Testis (tissue), 3 donors: ENCODE measurements around the gene KATNB1. TPM values are rescaled to one million over a fixed set of nuclear protein-coding genes. Genes with fewer than 3 reads are reported as not detected.

Experiments
- DNase-seq: peaks from one replicate; pipeline ENCODE4 v3.0.0-alpha.2; 2019
- H3K27ac ChIP-seq, 2 donors: fragments of 200-600 bp; sonication (generic); one replicate each; pipeline ENCODE4 v1.5.1; 2019
- H3K27me3 ChIP-seq: fragments of 200-600 bp; sonication (generic); one replicate; pipeline ENCODE4 v1.5.1; 2019
- H3K36me3 ChIP-seq: fragments of 200-600 bp; sonication (generic); one replicate; pipeline ENCODE4 v1.5.1; 2017; ENCODE audit warnings: low read depth; ENCODE audit errors: missing control alignments
- H3K4me1 ChIP-seq: fragments of 200-600 bp; sonication (generic); one replicate; pipeline ENCODE4 v1.5.1; 2019
- H3K4me3 ChIP-seq, 2 donors: fragments of 200-600 bp; sonication (generic); one replicate each; pipeline ENCODE4 v1.5.1; 2017 to 2019
- H3K9me3 ChIP-seq: fragments of 200-600 bp; sonication (generic); one replicate; pipeline ENCODE4 v1.5.1; 2017
- CTCF ChIP-seq, 3 experiments: fragments of 450-650 bp in 2 of 3; fragments of 200-600 bp in 1 of 3; sonication (generic) in 1 of 3; IDR thresholded peaks; one replicate each; pipeline ENCODE4 v1.5.1; 2016 to 2019; ENCODE audit warnings: antibody characterized with exemption in 3 of 3, mild to moderate bottlenecking in 2 of 3, moderate library complexity in 1 of 3
- POLR2A ChIP-seq: fragments of 450-650 bp; IDR thresholded peaks from one replicate; pipeline ENCODE4 v1.6.1; 2017; ENCODE audit warnings: antibody characterized with exemption, mild to moderate bottlenecking, moderate library complexity
- WGBS, 2 donors: methylation state at CpG; one replicate each; pipeline ENCODE4 v1.1.5; 2018; 5-methylcytosine and 5-hydroxymethylcytosine counted together
- intact Hi-C: fragments of 100-400 bp; cut with DNase I; formaldehyde crosslinking; loops from one replicate; pipeline ENCODE4 v1.15.1; 2023; ENCODE audit warnings: low total_unique reads
- polyA plus RNA-seq: library from polyadenylated mRNA; stranded (reverse); fragments of 350-450 nt; fragmentation: Illumina TruSeq; extraction: RNeasy Lipid Tissue Mini Kit (QIAGEN cat#74804); gene quantifications from one replicate; pipeline ENCODE4 v1.2.3, GENCODE V29; 2014; ENCODE audit warnings: low read depth, low replicate concordance; ENCODE audit not compliant: insufficient read depth
- total RNA-seq, 2 donors: library from RNA; depleted of rRNA; stranded (reverse); fragments of >200 nt; gene quantifications; one replicate each; pipeline ENCODE4 v1.2.3, GENCODE V29; 2016

KATNB1 gene
- total and polyA plus RNA-seq, 3 donors from 2014 or later: 52.7 to 105 (median 53.5) TPM

DNA sequence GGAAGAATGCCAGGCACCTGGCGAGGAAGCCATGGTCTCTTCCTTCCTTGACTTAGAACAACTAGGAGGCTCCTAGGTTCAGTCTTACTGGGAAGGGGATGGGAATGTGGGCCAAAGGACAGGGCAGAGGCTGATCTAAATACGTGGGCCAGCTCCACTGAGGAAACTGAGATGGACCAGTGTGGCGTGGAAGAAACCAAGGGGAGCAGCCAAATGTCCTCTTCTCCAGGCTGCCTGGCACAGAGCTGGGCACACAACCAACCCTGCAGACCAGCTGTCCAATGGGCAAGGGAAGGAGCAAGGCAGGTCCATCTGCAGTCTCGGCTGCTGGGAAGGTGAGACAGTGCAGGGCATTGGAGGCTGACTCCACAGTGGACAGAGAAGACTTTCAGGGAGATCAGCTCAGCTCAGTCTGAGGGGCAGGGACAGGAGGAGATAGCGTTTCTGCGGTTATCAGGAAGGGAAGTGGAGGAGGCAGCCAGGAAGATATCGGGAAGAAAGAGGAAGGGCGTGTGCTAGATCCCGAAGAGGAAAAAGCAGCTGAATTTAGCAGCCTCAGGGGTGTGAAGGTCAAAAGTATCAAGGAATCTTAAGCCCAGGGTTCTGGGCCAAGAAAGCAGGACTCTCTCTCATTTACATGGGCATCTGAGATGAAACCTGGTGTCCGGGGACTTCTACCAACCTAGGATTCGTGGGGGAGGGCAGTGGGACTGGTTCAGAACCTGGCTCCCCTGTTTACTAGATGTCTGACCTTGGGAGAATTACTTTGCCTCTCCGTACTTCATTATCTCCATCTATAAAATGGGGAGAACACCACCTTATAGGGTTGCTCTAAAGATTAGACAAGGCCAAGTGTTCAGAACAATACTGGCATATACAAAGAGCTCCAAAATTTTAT, 64.9 kb downstream of the KATNB1 start:
- TF ChIP-seq POLR2A (no peak), CTCF (IDR thresholded peaks at IDR 0.05) (no peak)
- intact Hi-C loops: no loop called here
- Histone ChIP-seq H3K36me3 (no peaks in the 10 kb centered on the region), H3K27me3 (no peaks in the 10 kb centered on the region), H3K27ac (peak overlapping the region; percentile 91 to 93), H3K4me1 (peaks cover 54% of the 10 kb centered on the region), H3K4me3 (no peak overlapping the region), H3K9me3 (no peaks in the 10 kb centered on the region)
- DNase-seq: peak; percentile 60
- WGBS, 2 donors: 38 to 44% methylated on average over 12 of the region's 12 CpGs

DNA sequence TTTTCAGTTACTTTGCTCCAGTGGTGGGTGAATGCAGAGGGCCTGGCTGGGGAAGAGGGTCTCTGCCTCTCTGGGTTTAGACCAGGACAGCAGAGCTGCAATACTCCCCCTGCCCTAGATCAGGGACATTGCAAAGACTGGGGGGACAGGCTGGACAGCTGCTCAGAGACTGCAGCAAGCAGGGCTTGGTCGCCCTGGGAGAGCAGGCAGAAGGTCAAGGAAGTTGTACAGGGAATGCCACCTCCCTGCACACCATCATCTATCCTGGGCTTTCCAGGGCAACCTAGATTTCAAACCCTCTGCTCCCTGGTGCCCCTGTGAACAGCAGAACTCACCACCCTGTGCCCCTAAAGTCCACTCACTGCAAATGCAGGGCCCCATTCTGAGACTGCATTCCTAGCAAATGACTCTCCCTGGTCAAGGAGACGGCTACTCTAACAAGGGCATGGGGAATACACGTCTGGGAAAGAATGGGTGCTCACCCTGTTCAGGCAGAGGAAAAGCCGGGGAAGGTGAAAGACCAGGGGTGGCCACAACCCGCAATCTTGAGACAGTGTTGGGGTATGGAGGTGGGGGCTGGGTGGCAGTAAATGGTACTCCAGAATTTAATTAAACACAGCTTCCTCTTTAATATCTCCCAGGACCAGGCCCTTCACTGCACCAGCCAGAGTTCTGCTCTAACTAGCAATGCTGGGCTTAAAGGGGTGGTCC, 65.7 kb downstream of the KATNB1 start:
- intact Hi-C loops: no loop called here
- DNase-seq: no peak

DNA sequence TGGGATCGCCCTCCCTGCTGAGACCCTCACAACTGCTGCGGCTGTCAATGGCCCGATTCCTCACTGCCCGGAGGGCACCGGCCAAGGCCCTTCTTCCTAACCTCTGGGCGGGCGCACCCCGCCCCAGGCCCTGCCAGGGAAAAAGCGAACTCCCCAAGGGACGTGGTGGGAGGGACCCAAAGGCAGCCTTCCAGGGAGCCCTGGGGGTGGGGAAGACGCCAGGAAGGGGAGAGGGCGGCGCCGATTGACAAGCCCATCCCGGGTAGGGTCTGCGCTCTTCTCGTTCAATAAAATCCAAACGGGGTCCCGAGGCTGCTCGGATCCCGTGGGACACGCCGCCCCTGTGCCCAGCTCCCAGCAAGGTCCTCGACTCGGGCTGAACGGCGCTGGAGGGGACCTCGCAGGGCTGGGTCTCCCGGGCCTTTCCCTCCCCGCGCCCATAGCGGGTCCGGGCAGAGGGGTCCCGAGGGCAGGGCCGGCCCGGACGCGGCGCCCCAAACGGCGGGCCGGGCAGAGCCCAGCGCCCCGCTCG, 66.3 kb downstream of the KATNB1 start:
- Histone ChIP-seq H3K4me1 (peaks cover 56% of the 10 kb centered on the region), H3K27me3 (no peaks in the 10 kb centered on the region), H3K9me3 (no peaks in the 10 kb centered on the region), H3K4me3 (peak overlapping the region; percentile 78 to 81), H3K27ac (peak overlapping the region; percentile 91 to 93), H3K36me3 (no peaks in the 10 kb centered on the region)
- 0 to 3% methylated on average over 7 to 38 of the region's 45 CpGs for WGBS, 2 donors
- intact Hi-C loops: no loop called here
- TF ChIP-seq POLR2A (no peak), CTCF (IDR thresholded peaks at IDR 0.05) (no peak)
- peak; percentile 52 for DNase-seq

More for the DNA sequence above, 65.7 kb downstream of the KATNB1 start:
- Histone ChIP-seq H3K36me3 (no peaks in the 10 kb centered on the region), H3K4me1 (peaks cover 56% of the 10 kb centered on the region), H3K4me3 (peak overlapping the region; percentile 78 to 81), H3K9me3 (no peaks in the 10 kb centered on the region), H3K27me3 (no peaks in the 10 kb centered on the region), H3K27ac (peak overlapping the region; percentile 91 to 93)
- TF ChIP-seq CTCF (IDR thresholded peaks at IDR 0.05) (no peak), POLR2A (no peak)
- 14 to 18% methylated on average over 5 of the region's 5 CpGs for WGBS, 2 donors

DNA sequence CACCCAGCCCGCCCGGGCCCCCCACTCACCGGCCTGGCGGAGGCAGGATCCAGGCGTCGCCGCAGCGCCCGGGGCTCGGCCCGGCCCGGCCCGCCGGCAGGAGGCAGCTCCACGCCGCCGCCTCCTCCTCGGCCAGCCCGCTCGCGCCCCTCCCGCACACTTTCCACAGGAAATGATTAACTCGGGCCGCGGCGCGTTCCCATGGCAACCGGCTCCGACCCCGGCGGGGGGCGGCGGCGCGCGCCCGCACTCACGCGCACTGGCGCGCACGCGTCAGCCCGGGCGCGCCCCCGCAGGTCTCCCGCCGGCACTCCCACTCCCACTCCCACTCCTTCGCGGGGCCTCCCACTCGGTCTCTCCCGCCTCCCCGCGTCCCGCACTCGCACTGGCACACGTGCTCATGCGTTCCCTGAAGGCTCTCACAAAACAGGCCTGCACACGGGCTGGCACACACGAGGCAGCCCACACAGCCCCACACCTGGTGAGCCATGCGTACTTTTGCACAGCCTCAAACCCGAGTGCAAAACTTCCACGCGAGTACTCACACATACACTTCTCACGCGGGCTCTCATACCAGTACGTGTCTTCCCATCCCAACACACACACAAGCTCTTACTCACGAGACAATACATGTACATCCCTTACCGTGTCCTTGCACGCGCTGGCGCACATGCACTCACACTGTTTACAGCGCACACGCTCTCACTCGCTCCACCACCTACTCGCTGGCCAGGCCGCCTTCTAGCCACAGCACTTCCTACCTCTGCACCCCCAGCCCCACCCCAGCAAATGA, 67.0 kb downstream of the KATNB1 start, which contains the start of gene KIFC3:
TSS of gene KIFC3 (minus strand) at position 151 of the 793 bp plus-strand sequence. CDS start 4,248 bp downstream, outside the sequence.
- H3K36me3 ChIP-seq: no peaks in the 10 kb centered on the region
- TF ChIP-seq POLR2A (no peak), CTCF (IDR thresholded peaks at IDR 0.05) (peak in 1 of 3 experiments; percentile 26)
- H3K27me3 ChIP-seq: no peaks in the 10 kb centered on the region
- WGBS, 2 donors: 5 to 10% methylated on average over 32 to 71 of the region's 78 CpGs
- H3K4me1 ChIP-seq: peaks cover 56% of the 10 kb centered on the region
- DNase-seq: peak; percentile 90
- no peaks in the 10 kb centered on the region for H3K9me3 ChIP-seq
- intact Hi-C loops: no loop called here
- peak within 1 kb of the TSS; percentile 78 to 81 for H3K4me3 ChIP-seq
- H3K27ac ChIP-seq: peak within 1 kb of the TSS; percentile 91 to 93
